Motor neuron (in vitro differentiated cells): ENCODE results near the gene TEX13C. TPM values are rescaled to one million over a fixed set of nuclear protein-coding genes. Genes with fewer than 3 reads are reported as not detected.
"Not testable (repeated sequence)": the region's sequence is repeated elsewhere in the genome, so short reads cannot be mapped to it uniquely, and the experiment has no call there.

Source experiments
- ATAC-seq, 8 experiments: fragments of 200-7000 bp; cut with Tn5 transposase; replicated peaks in 6 of 8; 2 replicates each; pipeline ENCODE4 v1.8.0; 2021; ENCODE audit warnings: mild to moderate bottlenecking in 8 of 8, moderate library complexity in 8 of 8
- H3K27ac ChIP-seq, 2 donors: fragments of 250-450 bp; sonication (Bioruptor Pico); 2 replicates each; pipeline ENCODE4 v1.9.0; 2021; ENCODE audit warnings: antibody characterized with exemption in 2 of 2, mild to moderate bottlenecking in 2 of 2, moderate library complexity in 1 of 2
- H3K4me1 ChIP-seq, 2 donors: fragments of 250-450 bp; sonication (Bioruptor Pico); replicated peaks in 1 of 2; 2 replicates each; pipeline ENCODE4 v1.6.1; 2021; ENCODE audit warnings: antibody characterized with exemption in 2 of 2, mild to moderate bottlenecking in 2 of 2, moderate library complexity in 1 of 2
- H3K4me3 ChIP-seq, 5 donors: fragments of 250-450 bp; sonication (Bioruptor Pico); 2 replicates each; pipeline ENCODE4 v1.9.0; 2021; ENCODE audit warnings: antibody characterized with exemption in 5 of 5, mild to moderate bottlenecking in 5 of 5, moderate library complexity in 4 of 5
- WGBS, 10 experiments: fragments of 450-650 bp; shearing (Covaris generic); methylation state at CpG; one replicate each; pipeline ENCODE4 v1.0.0; 2022; 5-methylcytosine and 5-hydroxymethylcytosine counted together
- in situ Hi-C, 9 experiments: fragments of 400-800 bp; cut with MboI; loops; one replicate each; pipeline ENCODE4 v1.15.0; 2021; ENCODE audit warnings: low sequenced_read_pairs in 9 of 9, low pct_unique_long_range_greater_than_20kb in 2 of 9; ENCODE audit not compliant: unreplicated experiment in 9 of 9
- total RNA-seq, 8 experiments: library from RNA; unstranded; fragments of 300-600 nt; gene quantifications; 2 replicates each; pipeline versions ENCODE4 v1.2.3 to v1.2.4, GENCODE V29; 2022

TEX13C gene
- total RNA-seq = under 1 TPM in 4 of 8 experiments, not detected in 4; under 0.01 to 0.19 (median 0.09) TPM

DNA sequence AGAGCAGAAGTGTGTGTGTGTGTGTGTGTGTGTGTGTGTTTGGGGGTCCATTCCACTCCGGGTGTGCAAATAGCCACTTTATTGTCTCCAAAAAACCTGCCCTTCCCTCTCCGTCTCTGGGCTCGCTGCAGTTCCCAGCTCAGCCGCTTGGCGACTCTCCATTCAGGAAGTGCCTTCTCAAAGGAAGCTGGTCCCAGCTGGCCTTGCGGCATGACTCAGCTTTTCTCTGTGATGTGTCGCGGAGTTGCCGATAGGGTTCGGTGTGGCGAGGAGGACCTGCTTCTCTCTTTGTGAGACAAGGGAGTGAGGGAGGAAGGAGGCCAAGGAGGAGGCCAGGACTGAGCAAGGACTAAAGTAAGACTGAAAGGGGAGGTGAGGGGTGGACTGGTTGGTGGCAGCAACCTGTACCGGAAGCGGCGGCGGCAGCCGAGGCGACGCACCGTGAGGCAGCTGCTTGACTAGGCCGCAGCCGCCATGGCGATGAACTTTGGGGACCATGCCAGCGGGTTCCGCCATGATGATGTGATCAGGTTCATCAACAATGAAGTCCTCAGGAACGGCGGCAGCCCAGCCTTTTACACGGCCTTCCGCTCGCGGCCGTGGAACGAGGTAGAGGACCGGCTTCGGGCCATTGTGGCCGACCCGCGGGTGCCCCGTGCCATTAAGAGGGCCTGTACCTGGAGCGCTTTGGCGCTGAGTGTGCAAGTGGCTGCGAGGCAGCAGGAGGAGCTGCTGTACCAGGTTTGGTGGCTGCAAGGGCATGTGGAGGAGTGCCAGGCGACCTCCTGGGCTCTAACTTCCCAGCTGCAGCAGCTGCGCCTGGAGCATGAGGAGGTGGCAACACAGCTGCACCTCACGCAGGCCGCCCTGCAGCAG, at the start of gene TEX13C:
TSS of gene TEX13C (plus strand) at position 226 of the 876 bp plus-strand sequence. CDS start at position 475, 249 bp downstream.
- in situ Hi-C loops = no loop called here
- no peak within 1 kb of the TSS for H3K4me3 ChIP-seq
- no peaks in the 10 kb centered on the region for H3K4me1 ChIP-seq
- 80 to 92% methylated on average over 1 to 13 of the region's 45 CpGs; no CpG with 5 or more reads in 8 of the 10 experiments for WGBS, 10 experiments
- no peak within 1 kb of the TSS for H3K27ac ChIP-seq
- ATAC-seq = no peak

DNA sequence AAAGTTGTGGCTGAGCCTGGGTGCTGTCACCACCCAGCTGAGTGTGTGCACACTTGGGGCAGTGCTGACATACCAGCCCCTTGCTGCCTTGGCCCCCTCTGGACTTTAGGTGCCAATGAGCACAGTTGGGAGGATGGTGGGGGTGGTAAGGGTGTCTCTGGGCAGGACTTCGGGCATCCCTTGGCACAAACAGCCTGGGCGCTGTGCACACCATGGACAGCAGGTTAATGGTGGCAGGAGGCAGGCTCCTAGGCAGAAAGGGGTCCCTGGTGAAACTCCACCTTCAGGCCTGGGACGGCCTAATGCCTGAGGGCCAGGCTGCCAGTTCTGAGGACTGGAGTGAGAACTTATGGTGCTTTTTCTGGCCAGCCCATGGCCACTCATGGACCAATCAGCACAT, 32.4 kb upstream of the TEX13C start:
- in situ Hi-C loops = no loop called here
- no peaks in the 10 kb centered on the region for H3K4me1 ChIP-seq
- WGBS, 10 experiments = 17 to 100% (median 100%) methylated on average over 1 of the region's 3 CpGs; no CpG with 5 or more reads in 7 of the 10 experiments
- ATAC-seq = no peak
- H3K4me3 ChIP-seq = no peak overlapping the region
- no peak overlapping the region for H3K27ac ChIP-seq

GRCh38 chrX:125288343-125288742, 31.3 kb upstream of the TEX13C start:
- no peaks in the 10 kb centered on the region for H3K4me1 ChIP-seq
- no peak overlapping the region for H3K27ac ChIP-seq
- no peak for ATAC-seq
- WGBS, 10 experiments = 80% methylated on average over 1 of the region's 5 CpGs; no CpG with 5 or more reads in 9 of the 10 experiments
- H3K4me3 ChIP-seq = no peak overlapping the region
- in situ Hi-C loops = no loop called here

DNA sequence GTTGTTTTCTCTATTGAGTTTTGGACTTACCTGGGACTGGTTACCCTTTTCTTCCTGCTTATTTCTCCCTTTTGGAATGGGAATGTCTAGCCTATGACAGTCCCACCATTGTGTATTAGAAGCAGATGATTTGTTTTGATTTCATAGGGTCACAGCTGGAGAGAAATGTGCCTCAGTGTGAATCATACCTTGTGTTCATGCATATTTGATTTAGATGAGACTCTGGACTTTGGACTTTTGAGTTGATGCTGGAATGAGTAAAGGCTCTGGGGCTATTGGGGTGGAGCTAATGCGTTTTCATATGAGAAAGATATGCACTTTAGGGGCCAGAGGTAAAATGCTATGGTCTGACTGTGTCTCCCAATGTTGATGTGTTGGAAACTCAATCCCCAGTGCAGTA, 30.5 kb upstream of the TEX13C start:
- 42 to 100% (median 80%) methylated on average over 1 of the region's 1 CpG; no CpG with 5 or more reads in 7 of the 10 experiments for WGBS, 10 experiments
- H3K4me1 ChIP-seq = no peaks in the 10 kb centered on the region
- H3K4me3 ChIP-seq = no peak overlapping the region
- H3K27ac ChIP-seq = no peak overlapping the region
- peak in 2 of 8 experiments; percentile 87 to 95 for ATAC-seq
- in situ Hi-C loops = no loop called here

GRCh38 chrX:125289920-125290319, 29.8 kb upstream of the TEX13C start:
- Histone ChIP-seq H3K27ac (no peak overlapping the region), H3K4me3 (no peak overlapping the region), H3K4me1 (no peaks in the 10 kb centered on the region)
- in situ Hi-C loops = no loop called here
- 0 to 32% (median 5%) methylated on average over 1 to 3 of the region's 3 CpGs; no CpG with 5 or more reads in 6 of the 10 experiments for WGBS, 10 experiments
- ATAC-seq = no peak

DNA sequence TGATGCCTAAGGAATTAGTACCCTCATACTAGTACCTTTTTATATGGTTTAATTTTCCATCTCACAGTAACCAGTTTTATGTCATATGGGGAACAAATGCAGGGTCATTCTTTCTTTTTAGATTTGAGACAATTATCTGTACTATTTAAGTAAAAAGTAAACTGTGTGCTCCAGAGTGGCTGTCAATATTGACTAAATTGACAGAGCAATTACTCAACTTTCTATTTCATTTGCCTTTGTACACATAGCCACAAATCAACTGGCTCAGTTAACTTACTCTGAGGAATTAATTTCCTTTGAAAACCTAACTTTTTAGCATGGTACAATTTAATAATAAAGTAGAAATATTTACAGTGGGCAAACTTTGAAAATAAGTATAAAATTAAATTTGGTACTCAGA, 28.5 kb upstream of the TEX13C start:
- in situ Hi-C loops = no loop called here
- ATAC-seq = no peak
- H3K4me3 ChIP-seq = no peak overlapping the region

DNA sequence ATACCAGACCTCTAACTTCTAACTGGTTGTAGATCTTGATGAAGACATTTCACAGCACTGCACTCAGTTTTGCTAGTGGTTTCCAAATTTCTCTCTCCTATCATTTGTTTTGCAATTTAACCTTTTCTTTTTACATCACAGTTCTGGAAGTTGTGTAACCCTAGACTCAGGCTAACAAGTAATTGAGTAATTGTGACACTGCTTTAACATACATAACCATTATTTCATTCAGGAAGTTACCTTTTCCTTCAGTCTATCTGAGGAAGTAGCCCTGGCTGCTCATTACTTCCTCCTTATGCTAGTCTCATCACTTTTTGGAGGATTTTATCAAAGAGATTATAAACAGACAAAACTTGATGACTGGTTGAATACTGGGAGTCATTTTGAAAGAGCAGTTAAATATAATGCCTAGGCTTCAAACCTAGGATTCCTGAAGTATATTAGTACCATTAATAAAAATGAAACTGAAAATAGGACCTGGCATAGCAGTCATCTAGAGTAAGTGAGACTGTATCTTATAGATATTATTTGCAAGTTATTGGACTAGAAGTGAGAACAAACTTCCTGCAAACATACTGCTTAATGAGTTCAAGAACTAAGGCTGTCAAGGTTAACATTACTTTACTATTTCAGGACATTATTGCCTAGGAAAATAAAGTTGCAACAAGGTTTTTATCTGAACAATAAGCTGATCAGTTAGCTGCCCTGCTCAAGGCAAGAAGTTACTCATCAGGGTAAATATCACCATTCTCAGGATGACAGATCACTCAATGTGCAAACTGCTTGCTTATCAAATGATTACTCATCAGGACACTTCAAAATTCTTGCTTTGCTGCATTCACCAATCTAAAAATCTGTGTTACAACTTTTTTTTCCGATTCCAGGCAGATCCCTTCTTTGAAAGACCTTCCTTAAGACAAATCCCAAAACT, 25.6 kb upstream of the TEX13C start:
- Histone ChIP-seq H3K4me1 (no peaks in the 10 kb centered on the region), H3K27ac (no peak overlapping the region), H3K4me3 (no peak overlapping the region)
- ATAC-seq = no peak
- WGBS, 10 experiments = 0 to 60% (median 0%) methylated on average over 1 of the region's 1 CpG; no CpG with 5 or more reads in 6 of the 10 experiments
- in situ Hi-C loops = no loop called here

More for the DNA sequence above, 28.5 kb upstream of the TEX13C start:
- H3K27ac ChIP-seq = no peak overlapping the region
- no peaks in the 10 kb centered on the region for H3K4me1 ChIP-seq

DNA sequence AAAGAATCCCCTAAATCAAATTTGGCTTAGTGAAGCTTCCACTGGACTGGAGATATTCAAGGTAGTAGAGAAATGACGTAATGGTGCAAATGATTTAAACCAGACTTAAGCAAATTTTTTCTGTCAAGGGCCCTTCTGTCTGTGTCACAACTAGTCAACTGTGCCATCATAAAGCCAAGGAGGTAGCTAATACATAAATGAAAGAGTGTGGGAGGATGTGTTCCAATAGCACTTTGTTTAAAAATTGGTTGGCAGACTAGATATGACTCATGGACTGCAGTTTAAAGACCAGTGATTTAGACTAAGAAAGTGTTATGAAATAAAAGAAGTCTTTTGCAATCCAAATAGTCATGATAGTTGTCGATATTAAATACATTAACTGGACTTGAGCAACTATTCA, 24.3 kb upstream of the TEX13C start:
- WGBS, 10 experiments = 0 to 55% (median 29%) methylated on average over 2 of the region's 2 CpGs; no CpG with 5 or more reads in 7 of the 10 experiments
- no peak overlapping the region for H3K27ac ChIP-seq
- H3K4me1 ChIP-seq = no peaks in the 10 kb centered on the region
- in situ Hi-C loops = no loop called here
- H3K4me3 ChIP-seq = no peak overlapping the region
- ATAC-seq = no peak

GRCh38 chrX:125298871-125299270, 20.8 kb upstream of the TEX13C start:
- H3K27ac ChIP-seq = no peak overlapping the region
- no peaks in the 10 kb centered on the region for H3K4me1 ChIP-seq
- in situ Hi-C loops = no loop called here
- no peak overlapping the region for H3K4me3 ChIP-seq
- WGBS, 10 experiments = 0 to 100% (median 40%) methylated on average over 1 to 2 of the region's 2 CpGs; no CpG with 5 or more reads in 5 of the 10 experiments
- no peak for ATAC-seq

DNA sequence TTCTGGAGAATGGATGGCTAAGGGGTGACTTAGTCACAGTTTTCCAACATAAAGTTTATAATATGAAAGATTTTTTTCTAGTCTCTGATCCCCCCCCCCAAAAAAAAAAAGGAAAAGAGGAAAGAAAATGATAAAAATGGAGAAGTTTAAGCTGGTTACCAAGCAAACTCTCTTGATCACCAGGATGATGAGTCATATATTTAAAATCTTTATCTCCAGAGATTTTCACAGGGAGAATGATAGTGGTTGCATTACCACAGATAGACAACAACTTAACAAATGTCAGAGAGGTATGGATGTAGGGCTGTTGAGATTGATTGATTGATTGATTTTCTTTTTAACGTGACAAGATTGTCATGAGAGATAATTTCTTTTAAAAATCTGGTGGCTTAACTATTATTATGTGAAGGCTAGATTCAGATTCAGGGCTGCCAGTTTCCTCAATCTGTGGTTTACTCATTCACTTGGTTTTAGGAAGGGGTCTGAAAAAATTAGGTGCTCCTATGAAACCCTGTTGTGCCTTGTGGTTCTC, 13.3 kb upstream of the TEX13C start:
- no peak for ATAC-seq
- H3K27ac ChIP-seq = no peak overlapping the region
- H3K4me3 ChIP-seq = no peak overlapping the region
- H3K4me1 ChIP-seq = no peaks in the 10 kb centered on the region
- WGBS, 10 experiments = 0 to 100% (median 44%) methylated on average over 1 of the region's 1 CpG; no CpG with 5 or more reads in 7 of the 10 experiments
- in situ Hi-C loops = no loop called here

DNA sequence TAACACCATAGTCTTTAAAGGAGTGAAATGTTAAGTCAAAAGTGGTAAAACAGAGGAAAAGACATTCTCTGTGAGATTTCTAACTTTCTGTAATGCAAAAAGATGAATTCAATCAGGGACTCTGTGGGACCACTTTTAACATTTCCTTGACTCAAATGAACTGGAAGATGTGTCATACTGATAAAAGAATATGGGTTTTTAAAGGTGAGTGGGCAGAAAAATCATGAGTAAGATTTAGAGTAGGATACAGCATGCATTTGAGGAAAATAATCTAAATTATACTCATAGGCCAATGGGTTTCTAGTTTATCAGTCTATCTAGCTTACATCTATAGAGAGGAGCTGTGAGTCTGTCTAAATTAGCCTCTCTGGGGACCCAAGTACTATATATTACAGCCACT, 11.0 kb upstream of the TEX13C start:
- no peaks in the 10 kb centered on the region for H3K4me1 ChIP-seq
- in situ Hi-C loops = no loop called here
- H3K27ac ChIP-seq = no peak overlapping the region
- ATAC-seq = no peak
- H3K4me3 ChIP-seq = no peak overlapping the region

- H3K4me1 ChIP-seq, H3K27ac ChIP-seq, in situ Hi-C loops, H3K4me3 ChIP-seq, ATAC-seq: not testable (repeated sequence)
- WGBS, 10 experiments = no CpG with 5 or more reads among the region's 17 CpGs
These were observed 505 bp upstream of the TEX13C start for GRCh38 chrX:125319166-125319565.

- Histone ChIP-seq H3K4me1 (no peaks in the 10 kb centered on the region), H3K27ac (no peak overlapping the region), H3K4me3 (no peak overlapping the region)
- ATAC-seq = no peak
- in situ Hi-C loops = no loop called here
- no CpG with 5 or more reads among the region's 2 CpGs for WGBS, 10 experiments
These were observed 2.8 kb downstream of the TEX13C start for GRCh38 chrX:125322431-125322830.
